Erythroblast (primary cell): ENCODE measurements around the gene ST7.

Experiments
- GATA1 ChIP-seq: IDR thresholded peaks from 2 replicates; pipeline ENCODE4 v1.6.1; 2011; ENCODE audit warnings: low read depth, mild to moderate bottlenecking, control low read depth, low read length, moderate library complexity
- POLR2A ChIP-seq: IDR thresholded peaks from 2 replicates; pipeline ENCODE4 v1.6.1; 2011; ENCODE audit warnings: mild to moderate bottlenecking, low read length

GRCh38 chr7:117248829-117249228 is 295.5 kb downstream of the ST7 start:
- no peak for TF ChIP-seq POLR2A
- no peak for TF ChIP-seq GATA1
